SH-SY5Y (cell line): ENCODE results near the gene SDC3.

ENCODE experiments used
- GATA2 ChIP-seq: IDR thresholded peaks from 2 replicates; pipeline ENCODE4 v1.6.1; 2011; ENCODE audit warnings: mild to moderate bottlenecking, low read depth, low read length
- GATA3 ChIP-seq: IDR thresholded peaks from 2 replicates; pipeline ENCODE4 v1.6.1; 2011; ENCODE audit warnings: low read depth, mild to moderate bottlenecking, low read length, moderate library complexity

DNA sequence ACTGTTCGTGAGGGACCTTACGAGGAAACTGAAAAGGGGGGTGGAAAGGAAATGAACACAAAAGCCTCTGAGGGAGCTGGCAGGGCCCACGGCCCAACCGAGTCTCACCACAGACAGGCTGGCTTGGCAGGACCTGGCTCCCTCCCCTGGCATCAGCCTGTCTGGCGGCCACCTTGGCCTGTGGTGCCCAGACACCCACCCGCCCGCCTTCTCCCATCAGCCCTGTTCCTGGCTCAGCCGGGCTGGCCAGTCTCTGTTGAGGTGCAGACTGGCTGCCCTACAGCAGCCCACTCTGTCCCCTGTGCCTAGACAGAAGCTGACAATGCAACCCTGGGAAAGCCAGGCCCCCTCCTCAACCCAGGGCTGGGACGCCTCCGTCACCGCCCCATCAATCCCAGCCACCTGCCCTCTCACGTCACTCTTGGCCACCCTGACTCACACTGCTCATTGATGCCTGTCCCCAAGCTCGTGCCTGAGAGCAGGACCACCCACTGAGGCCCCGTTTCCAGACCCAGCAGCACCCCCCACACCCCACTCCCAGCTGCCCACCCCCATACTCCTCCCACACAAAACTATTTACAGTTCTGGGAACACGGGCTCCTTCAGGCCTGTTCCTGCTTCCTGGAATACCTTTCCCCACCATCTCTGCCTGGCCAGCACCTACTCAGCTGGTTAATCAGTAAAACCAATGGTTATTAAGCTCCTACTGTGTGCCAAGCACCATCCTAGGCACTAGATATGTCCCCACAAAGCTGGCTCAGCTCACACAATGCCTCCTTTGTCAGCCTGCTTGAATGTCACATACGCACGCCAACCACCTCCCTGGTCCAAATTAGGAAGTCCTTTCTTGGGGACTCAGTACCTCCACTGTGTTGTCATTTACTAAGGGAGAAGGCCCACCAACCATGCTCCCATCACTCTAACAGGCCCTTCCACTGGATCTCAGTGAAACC lies 22.7 kb downstream of the SDC3 start:
- TF ChIP-seq GATA2 (no peak), GATA3 (no peak)
